Endothelial cell (in vitro differentiated cells): ENCODE measurements around the gene ATRX. TPM values are rescaled to one million over a fixed set of nuclear protein-coding genes. Genes with fewer than 3 reads are reported as not detected.
A peak's percentile ranks its signal among the peaks of the same experiment; 100 is the strongest.

Experiments used
- DNase-seq: peaks from one replicate; pipeline ENCODE4 v3.0.0; 2021; ENCODE audit warnings: low spot score
- H3K27ac Mint-ChIP-seq: one replicate; pipeline ENCODE4 v1.8.0; 2021; ENCODE audit warnings: mixed read lengths, inconsistent platforms; ENCODE audit not compliant: unreplicated experiment
- H3K27me3 Mint-ChIP-seq: one replicate; pipeline ENCODE4 v1.8.0; 2021; ENCODE audit warnings: mild to moderate bottlenecking, moderate library complexity, mixed read lengths, inconsistent platforms; ENCODE audit not compliant: unreplicated experiment
- H3K36me3 Mint-ChIP-seq: one replicate; pipeline ENCODE4 v1.8.0; 2021; ENCODE audit warnings: mild to moderate bottlenecking, low read depth, mixed read lengths, inconsistent platforms; ENCODE audit not compliant: unreplicated experiment
- H3K4me1 Mint-ChIP-seq: one replicate; pipeline ENCODE4 v1.8.0; 2021; ENCODE audit warnings: mild to moderate bottlenecking, mixed read lengths, inconsistent platforms; ENCODE audit not compliant: unreplicated experiment
- H3K4me3 Mint-ChIP-seq: one replicate; pipeline ENCODE4 v1.8.0; 2021; ENCODE audit warnings: mild to moderate bottlenecking, mixed read lengths, inconsistent platforms; ENCODE audit not compliant: unreplicated experiment
- H3K9me3 Mint-ChIP-seq: one replicate; pipeline ENCODE4 v1.8.0; 2021; ENCODE audit warnings: mixed read lengths, inconsistent platforms; ENCODE audit not compliant: unreplicated experiment
- CTCF ChIP-seq: fragments of 200-600 bp; sonication (generic); IDR thresholded peaks from one replicate; pipeline ENCODE4 v1.5.0; 2021; ENCODE audit warnings: antibody characterized with exemption; ENCODE audit not compliant: unreplicated experiment
- total RNA-seq: library from RNA; stranded (reverse); fragmentation: NEBNext Ultra II Directional; extraction: Animal tissue kit (Norgen Biotek cat#: 25700); gene quantifications from one replicate; pipeline ENCODE4 v1.2.1, GENCODE V29; 2021; ENCODE audit not compliant: unreplicated experiment

The ATRX gene
- total RNA-seq, 1 donor from 2014 or later: 112 TPM

- no peaks in the 10 kb centered on the region for H3K27me3 Mint-ChIP-seq
- TF ChIP-seq CTCF: no peak
- no peaks in the 10 kb centered on the region for H3K9me3 Mint-ChIP-seq
- H3K4me1 Mint-ChIP-seq: peaks cover 9% of the 10 kb centered on the region
- H3K4me3 Mint-ChIP-seq: no peak overlapping the region
- H3K36me3 Mint-ChIP-seq: peaks cover 4% of the 10 kb centered on the region
- DNase-seq: no peak
- no peak overlapping the region for H3K27ac Mint-ChIP-seq
Measured at GRCh38 chrX:77597511-77597910, 188.5 kb downstream of the ATRX start.

- no peak for DNase-seq
- H3K27ac Mint-ChIP-seq: peak overlapping the region; percentile 13
- no peaks in the 10 kb centered on the region for H3K9me3 Mint-ChIP-seq
- peaks cover 4% of the 10 kb centered on the region for H3K36me3 Mint-ChIP-seq
- TF ChIP-seq CTCF: no peak
- H3K4me3 Mint-ChIP-seq: no peak overlapping the region
- peaks cover 9% of the 10 kb centered on the region for H3K4me1 Mint-ChIP-seq
- H3K27me3 Mint-ChIP-seq: no peaks in the 10 kb centered on the region
Measured at GRCh38 chrX:77597090-77597489, 188.9 kb downstream of the ATRX start.

- Mint-ChIP-seq H3K36me3 (peaks cover 4% of the 10 kb centered on the region), H3K4me3 (no peak overlapping the region), H3K27ac (no peak overlapping the region), H3K9me3 (no peaks in the 10 kb centered on the region), H3K27me3 (no peaks in the 10 kb centered on the region), H3K4me1 (peaks cover 9% of the 10 kb centered on the region)
- no peak for TF ChIP-seq CTCF
- no peak for DNase-seq
Measured at GRCh38 chrX:77595848-77596247, 190.2 kb downstream of the ATRX start.

GRCh38 chrX:77572322-77572721 lies 213.7 kb downstream of the ATRX start:
- no peak for DNase-seq
- H3K27ac Mint-ChIP-seq: no peak overlapping the region
- H3K27me3 Mint-ChIP-seq: no peaks in the 10 kb centered on the region
- no peaks in the 10 kb centered on the region for H3K9me3 Mint-ChIP-seq
- peaks cover 3% of the 10 kb centered on the region for H3K36me3 Mint-ChIP-seq
- TF ChIP-seq CTCF: no peak
- H3K4me3 Mint-ChIP-seq: no peak overlapping the region
- H3K4me1 Mint-ChIP-seq: no peaks in the 10 kb centered on the region

GRCh38 chrX:77565278-77565677 lies 220.7 kb downstream of the ATRX start:
- Mint-ChIP-seq H3K4me1 (no peaks in the 10 kb centered on the region), H3K36me3 (peaks cover 15% of the 10 kb centered on the region), H3K27ac (no peak overlapping the region), H3K27me3 (no peaks in the 10 kb centered on the region), H3K4me3 (no peak overlapping the region), H3K9me3 (no peaks in the 10 kb centered on the region)
- no peak for DNase-seq
- no peak for TF ChIP-seq CTCF
